ENCODE measurements around the gene DYNC1H1. TPM values are rescaled to one million over a fixed set of nuclear protein-coding genes. Genes with fewer than 3 reads are reported as not detected.

The DYNC1H1 gene
- 255 and 265 TPM in 2 replicates for total RNA-seq

DNA sequence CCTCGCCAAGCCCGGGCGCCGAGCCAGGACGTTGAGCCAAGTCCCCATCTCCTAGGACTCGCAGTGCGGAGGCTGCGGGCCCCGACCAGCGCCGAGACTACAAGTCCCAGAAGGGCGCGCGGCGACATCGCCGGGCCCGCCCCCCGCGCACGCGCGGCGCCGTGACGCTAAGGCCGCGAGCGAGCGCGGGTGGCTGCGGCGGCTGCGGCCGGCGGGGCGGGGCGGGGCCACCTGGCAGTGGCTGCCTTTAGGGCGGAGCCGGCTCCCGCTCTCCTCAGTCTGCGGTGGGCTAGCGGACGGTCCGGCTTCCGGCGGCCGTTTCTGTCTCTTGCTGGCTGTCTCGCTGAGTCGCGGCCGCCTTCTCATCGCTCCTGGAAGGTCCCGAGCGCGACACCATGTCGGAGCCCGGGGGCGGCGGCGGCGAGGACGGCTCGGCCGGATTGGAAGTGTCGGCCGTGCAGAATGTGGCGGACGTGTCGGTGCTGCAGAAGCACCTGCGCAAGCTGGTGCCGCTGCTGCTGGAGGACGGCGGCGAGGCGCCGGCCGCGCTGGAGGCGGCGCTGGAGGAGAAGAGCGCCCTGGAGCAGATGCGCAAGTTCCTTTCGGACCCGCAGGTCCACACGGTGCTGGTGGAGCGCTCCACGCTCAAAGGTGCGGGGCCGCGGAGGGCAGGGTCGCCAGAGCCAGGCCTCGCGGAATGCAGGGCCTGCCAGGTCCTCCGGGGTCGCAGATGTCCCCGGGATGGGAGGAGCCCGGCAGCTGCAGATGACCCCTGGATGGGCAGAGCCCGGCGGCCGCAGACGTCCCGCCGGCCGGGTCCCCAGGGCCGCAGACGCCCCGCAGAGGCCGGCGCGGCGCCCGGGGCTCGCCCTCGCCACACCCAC is at the start of gene DYNC1H1:
Gene DYNC1H1 (plus strand): TSS at position 277 of the 884 bp plus-strand sequence. CDS start 119 bp downstream, at position 396.
- DNase-seq (ENCODE audit: low read depth in 2 of 2), result peak; percentile 94 to 95

DNA sequence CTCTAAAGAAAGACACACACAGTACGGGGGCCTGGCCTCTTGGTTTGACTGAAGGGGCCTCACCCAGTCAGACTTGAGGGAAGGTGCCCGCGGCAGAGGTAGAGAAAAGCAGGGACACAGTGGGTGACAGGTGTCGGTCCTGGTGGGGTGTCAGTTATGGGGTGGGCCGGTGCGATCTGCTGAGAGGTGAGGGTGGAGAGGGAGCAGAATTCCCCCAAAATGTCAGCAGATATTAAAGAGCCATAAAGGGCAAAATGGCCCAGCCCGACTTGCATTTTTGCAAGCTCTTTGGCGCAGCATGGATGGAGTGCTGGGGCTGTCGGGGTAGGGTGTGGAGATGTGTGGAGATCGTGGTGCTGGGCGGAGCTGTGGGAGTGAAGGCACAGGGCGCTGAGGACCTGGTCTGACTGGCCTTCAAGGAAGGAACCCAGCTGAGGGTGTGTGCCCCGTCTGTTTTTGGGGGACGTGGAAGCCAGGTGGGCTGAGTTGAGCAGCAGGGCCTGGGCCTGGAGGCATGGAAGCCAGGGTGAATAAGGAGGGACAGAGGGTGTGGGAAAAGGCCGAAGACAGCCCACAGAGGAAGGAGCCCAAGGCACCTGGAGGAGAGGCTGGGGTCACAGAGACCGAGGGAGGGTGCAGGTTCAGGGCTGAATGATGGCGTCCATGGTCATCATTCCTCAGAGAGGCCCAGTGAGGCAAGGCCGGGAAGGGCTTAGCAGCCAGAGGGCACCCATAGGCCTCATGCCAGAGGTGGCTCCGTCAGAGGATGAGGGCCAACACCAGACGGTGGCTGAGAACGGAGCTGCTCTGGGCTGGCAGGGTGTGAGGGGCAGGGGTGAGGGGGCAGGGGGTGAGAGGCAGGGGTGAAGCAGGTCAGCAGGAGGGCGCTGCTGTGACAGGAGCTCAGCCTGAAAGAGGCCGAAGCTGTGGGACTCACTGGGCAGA is 48.2 kb upstream of the DYNC1H1 start:
- DNase-seq (ENCODE audit: low read depth in 2 of 2), result no peak

- no peak for DNase-seq (ENCODE audit: low read depth in 2 of 2)
Measured at GRCh38 chr14:101916816-101917412, 47.5 kb upstream of the DYNC1H1 start.

- no peak for DNase-seq (ENCODE audit: low read depth in 2 of 2)
Measured at GRCh38 chr14:101917413-101918017, 46.9 kb upstream of the DYNC1H1 start.

GRCh38 chr14:101918065-101918989 is 46.0 kb upstream of the DYNC1H1 start:
- DNase-seq (ENCODE audit: low read depth in 2 of 2), result no peak

DNA sequence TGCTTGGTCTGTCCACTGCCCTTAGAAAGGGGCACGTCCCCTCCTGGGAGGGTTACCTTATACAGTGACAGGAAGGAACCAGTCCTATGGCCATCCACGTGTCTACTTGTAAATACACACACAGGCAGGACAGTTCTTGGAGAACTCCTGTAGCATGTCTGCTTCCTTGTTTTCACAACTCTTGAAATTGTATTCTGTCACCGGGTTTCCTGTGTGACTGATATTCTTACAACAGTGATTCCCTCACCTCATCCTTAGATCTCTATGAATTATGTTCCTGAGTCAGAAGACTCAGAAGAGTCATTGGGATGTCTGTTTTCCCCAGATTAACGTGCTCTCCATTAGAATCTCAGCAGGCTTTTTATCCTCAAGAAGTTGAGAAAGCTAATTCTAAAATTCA is 44.1 kb upstream of the DYNC1H1 start:
- DNase-seq (ENCODE audit: low read depth in 2 of 2), result peak in 1 of 2 donors; percentile 18

DNA sequence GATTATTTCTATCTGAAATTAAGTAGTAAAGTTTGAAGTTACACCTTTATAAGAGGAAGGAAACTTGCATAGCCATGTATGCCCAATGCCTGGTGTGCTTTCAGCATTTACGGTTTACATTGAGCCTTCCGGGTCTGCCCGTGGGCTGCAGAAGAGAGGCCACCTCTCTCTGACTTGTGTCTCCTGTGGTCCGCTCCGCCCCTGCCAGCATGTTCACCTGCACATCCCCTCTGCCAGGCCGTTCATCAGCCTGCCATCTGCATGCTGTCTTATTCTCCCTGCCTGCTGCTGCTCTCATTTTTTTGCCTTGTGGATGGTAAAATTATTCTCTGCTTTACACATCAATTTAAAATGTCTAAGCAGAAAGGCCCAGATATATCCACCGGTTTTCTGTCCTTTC is 41.5 kb upstream of the DYNC1H1 start:
- no peak for DNase-seq (ENCODE audit: low read depth in 2 of 2)

DNA sequence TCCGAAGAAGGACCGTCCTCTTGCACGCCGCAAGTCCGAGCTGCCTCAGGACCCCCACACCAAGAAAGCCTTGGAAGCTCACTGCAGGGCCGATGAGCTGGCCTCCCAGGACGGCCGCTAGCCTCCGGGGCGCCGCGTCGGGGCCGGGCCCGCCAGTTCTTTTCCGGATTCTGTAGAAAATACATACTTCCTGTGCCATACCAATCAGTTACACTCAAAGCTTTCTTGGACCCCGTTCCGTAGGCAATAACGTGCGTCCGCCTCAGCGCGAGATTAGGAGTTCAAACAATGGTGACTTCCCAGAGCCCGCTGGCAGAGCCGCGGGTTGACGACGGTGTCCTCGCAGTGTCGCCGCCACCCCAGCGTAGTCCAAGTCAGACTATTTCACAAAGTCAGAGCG is 39.2 kb upstream of the DYNC1H1 start:
- DNase-seq (ENCODE audit: low read depth in 2 of 2), result no peak

- DNase-seq (ENCODE audit: low read depth in 2 of 2), result no peak
Measured at GRCh38 chr14:101926085-101926484, 38.3 kb upstream of the DYNC1H1 start.

GRCh38 chr14:101926620-101927019 is 37.8 kb upstream of the DYNC1H1 start:
- DNase-seq (ENCODE audit: low read depth in 2 of 2), result no peak

- DNase-seq (ENCODE audit: low read depth in 2 of 2), result peak in 1 of 2 donors; percentile 53
Measured at GRCh38 chr14:101927859-101928258, 36.5 kb upstream of the DYNC1H1 start.

- no peak for DNase-seq (ENCODE audit: low read depth in 2 of 2)
Measured at GRCh38 chr14:101928415-101928841, 35.9 kb upstream of the DYNC1H1 start.

- no peak for DNase-seq (ENCODE audit: low read depth in 2 of 2)
Measured at GRCh38 chr14:101929096-101929495, 35.3 kb upstream of the DYNC1H1 start.

DNA sequence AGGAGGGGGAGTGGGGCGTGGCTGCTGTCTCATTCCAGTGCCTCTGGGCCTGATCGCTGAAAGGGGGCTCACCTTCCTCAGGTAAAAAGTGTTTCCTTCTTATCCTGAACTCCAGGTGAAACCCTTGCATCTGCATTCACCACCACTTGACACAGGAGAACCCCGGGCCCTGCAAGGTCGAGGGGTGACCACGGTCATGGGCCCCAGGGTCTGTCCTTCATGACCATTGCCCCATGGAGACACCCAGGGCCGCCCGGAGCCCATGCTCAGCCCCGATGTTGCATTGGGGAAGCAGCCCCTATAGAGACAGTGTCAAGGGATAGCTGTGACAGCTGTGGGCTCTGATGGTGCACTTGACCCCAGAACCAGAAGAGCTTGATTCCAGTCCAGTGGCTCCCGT is 34.4 kb upstream of the DYNC1H1 start:
- no peak for DNase-seq (ENCODE audit: low read depth in 2 of 2)

DNA sequence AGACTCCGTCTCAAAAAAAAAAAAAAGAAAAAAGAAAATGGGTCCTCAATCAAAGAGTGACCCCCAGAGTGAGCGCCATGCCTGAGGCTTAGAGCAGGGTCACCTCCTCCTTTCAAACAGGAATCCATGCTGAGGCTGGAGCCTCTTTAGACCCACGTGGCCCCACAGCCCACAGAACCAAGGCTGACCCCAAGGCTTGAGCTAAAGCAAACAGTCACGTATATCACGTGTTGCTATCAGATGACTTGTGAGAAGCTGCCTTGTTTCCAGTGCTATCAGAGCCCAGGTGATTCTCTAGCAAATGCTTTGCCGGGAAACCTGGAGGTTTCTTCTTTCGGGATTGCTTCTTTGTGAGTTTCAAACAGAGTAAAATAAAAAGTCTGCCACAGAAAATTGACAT is 31.7 kb upstream of the DYNC1H1 start:
- DNase-seq (ENCODE audit: low read depth in 2 of 2), result no peak

DNA sequence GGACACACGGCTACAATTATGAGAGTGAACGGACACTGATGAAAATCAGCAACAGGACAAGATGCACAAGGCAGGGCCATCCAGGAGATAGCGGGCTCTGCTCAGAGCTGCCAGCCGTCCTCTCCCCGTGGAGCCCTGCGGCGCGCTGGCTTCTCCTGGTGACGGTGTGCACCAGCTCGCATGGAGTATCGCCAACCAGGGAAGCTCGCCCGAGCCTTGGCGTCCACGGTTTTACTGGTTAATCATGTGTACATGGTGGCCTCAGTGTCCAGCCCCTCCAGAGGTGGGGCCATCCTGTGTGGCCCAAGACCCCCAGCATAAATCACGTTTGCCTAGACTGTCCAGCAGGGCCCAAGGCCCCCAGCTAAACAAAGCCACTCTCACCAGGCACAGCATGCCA is 31.2 kb upstream of the DYNC1H1 start:
- DNase-seq (ENCODE audit: low read depth in 2 of 2), result no peak

DNA sequence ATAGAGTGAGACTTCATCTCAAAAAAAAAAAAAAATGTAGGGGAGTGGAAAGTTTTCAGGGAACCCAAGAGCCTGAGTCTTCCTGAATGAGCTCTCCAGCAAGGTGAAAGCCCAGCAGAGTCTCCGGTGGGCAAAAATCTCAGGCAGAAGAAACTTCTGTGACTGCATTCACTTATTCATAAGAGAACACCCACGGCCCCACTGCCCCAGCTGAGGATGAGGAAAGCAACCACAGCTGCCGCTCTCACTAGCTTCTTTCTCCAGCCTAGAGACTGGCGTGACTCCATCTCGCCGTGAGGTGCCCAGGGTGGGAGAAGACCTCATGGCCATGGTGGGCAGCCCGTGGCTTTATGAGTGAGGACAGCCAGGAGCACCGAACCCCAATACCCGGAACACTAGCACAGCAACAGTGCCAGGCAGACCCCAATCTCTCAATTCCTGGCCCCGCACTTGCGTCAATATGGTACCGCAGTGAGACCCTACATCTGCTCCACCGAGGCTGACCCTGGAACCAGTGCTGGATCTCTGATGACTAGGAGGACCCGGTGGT is 29.7 kb upstream of the DYNC1H1 start:
- DNase-seq (ENCODE audit: low read depth in 2 of 2), result no peak

DNA sequence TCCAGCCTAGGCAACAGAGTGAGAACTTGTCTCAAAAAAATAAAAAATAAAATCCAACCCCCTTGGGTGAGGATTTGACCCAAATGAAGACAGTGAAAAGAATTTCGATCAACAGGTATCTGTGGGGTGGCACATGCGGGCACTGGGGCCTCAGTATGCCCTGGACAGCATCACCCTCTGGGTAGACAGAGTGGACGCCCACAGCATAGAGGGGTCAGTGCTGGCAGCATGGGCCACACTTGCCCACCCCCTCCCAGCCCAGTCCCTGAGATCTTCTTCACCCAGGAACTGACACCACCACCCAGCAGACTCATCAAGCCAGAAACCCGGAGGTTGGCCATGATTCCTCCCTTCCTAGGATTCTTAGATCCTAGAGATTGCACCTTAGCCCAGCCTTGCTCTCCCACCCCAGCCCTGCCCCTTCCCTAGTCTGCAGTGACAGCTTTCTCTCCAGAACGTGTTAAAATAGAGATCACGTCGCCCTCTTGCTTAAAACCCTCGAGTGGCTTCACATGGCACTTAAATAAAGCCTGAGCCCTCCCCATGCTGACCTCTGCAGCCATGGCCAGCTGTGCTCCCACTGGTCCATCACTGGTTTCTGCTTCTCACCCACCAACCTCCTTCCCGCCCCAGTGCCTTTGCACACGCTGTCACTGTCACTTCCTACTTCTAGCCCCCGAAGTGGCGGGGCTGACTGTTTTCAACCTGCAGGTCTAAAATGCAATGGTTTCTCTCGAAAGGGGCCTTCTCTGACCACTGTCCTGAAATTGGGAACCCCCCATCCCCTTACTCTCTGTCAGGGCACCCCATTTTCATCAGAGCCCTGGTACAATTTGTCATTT is 26.2 kb upstream of the DYNC1H1 start:
- DNase-seq (ENCODE audit: low read depth in 2 of 2), result no peak

GRCh38 chr14:101939646-101940170 is 24.7 kb upstream of the DYNC1H1 start:
- no peak for DNase-seq (ENCODE audit: low read depth in 2 of 2)

All from lung microvascular endothelial cell (primary cell).